Kidney glomerular epithelial cell (primary cell): ENCODE measurements around the gene BTG4.

Experiments
- DNase-seq: peaks from one replicate; lab custom pipeline; 2025; lab: John Stamatoyannopoulos, UW

The BTG4 gene

GRCh38 chr11:111512296-111513239 is at the start of gene BTG4:
TSS of gene BTG4 (minus strand) at chr11:111512386. CDS start at chr11:111498776, 13,610 bp downstream.
- no peak for DNase-seq

DNA sequence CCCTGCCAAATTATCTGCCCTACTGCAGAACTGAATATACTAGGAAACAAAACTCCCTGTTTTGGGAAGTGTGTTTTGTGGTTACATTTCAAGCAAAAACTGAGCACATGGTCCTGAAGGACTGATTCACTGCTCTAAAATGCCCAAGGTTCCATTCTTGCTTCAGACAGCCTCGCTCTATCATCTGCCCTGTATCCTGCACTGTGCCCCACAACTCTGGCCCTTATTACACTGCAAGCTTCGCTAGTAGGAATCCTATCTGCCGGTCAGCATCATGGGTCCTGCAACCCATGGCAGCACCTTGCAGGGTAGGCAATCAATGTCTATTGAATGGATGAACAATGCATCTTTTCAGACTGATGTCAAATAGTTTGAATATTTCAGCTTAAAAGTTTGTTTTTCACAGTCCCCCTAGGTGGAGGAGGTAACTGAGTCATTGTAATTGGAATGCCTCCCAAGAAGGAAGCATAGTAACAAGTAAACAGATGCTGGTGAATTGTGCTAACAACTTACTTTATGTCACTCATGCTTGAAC is 49.7 kb upstream of the BTG4 start:
- peak; percentile 73 for DNase-seq

DNA sequence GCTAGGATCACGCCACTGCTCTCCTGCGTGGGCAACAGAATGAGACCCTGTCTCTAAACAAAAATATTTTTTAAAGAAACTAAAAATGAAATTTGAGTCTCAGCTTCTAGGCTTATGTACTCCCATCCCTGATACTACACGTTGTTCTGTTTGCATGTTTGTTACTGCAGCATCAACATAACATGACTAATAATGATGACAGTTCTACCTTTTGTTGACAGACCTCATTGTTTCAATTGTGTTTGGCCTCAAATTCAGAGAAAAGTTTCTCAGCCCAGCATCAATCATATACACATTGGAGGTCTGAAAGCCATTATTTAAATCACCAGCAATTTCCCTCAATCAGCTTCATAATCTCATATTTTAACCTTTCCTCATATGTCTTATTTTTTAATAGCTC is 49.1 kb upstream of the BTG4 start:
- DNase-seq = no peak

DNA sequence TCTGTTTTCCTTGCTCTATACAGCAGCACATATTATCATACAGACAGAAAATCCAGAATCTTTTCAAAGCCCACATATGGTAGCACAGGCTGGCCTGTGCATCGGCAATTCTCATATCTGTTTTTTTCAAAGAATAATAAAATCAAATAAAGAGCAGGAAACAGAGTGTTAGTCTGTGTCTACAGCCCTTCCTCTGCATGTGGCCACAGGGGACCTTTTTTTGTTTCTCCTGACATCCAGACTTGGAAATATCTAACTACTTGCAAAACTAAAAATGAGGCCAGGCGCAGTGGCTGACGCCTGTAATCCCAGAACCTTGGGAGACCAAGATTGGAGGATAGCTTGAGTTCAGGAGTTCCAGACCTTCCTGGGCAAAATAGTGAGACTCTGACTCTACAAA is 48.6 kb upstream of the BTG4 start:
- no peak for DNase-seq

- no peak for DNase-seq
These were observed 47.7 kb upstream of the BTG4 start for GRCh38 chr11:111559800-111560464.

DNA sequence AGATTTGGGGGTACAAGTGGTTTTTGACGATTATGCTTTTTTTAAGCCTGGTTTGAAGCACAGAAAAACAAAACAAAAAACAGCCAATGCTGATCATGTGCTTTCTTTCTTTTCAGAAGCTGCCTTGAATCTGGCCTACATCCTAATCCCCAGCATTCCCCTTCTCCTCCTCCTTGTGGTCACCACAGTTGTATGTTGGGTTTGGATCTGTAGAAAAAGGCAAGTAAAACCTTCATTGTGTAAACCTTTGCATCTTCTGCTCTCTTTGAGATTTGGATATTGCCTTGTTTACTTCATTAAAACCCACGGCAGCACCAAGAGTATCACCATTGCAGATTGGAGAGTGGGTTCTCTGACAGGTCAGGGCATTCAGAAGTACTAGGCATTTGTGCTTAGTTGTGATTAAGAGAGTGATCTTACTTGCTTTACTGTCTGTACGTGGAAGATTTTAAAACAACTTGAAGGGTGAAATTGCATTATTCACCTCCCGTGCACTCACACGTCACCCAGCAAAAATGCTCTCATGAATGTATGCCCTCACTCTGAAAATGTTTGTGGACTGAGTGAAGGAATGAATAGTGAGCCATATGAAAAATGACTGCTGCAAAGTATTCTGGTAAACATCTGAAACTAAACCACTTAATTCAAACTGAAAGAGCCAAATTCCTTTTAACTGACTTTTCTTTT is 45.4 kb upstream of the BTG4 start:
- DNase-seq = peak; percentile 32

GRCh38 chr11:111555255-111555654 is 43.1 kb upstream of the BTG4 start:
- DNase-seq = no peak

- no peak for DNase-seq
These were observed 42.3 kb upstream of the BTG4 start for GRCh38 chr11:111554532-111554931.

DNA sequence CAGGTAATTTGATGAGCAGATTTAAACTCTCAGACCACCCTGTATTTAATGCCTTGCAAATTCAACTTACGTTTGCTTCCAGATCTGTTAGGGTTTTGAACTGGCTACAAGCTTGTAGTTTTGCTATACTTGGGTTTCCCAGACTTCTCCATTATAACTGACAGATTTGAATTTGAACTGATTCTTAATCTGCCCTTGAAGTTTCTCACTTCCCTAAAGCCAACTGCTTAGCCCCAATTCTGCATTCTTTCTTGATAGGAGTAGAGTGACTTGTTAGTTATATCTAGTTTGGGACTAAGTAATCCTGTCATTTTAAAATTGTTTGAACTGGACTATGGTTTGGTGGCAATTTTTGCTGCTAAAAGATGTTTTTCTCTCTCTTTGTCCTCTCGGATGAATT is 38.1 kb upstream of the BTG4 start:
- DNase-seq = no peak

DNA sequence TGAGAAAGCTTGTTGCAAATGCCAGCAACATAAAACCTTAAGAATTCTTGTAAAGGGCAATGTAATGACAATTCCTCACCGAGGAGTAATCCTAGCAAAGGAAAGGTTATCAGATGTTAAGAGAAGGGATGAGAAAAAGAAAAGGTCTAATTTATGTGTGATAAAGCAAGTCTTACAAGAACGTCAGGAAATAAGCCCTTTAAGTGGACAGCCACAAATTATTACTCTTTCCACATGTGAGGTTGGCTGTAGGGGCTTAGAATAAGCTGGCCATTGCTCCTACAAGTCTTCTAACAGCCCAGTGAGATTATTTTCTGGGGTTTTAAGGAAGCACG is 37.6 kb upstream of the BTG4 start:
- no peak for DNase-seq

DNA sequence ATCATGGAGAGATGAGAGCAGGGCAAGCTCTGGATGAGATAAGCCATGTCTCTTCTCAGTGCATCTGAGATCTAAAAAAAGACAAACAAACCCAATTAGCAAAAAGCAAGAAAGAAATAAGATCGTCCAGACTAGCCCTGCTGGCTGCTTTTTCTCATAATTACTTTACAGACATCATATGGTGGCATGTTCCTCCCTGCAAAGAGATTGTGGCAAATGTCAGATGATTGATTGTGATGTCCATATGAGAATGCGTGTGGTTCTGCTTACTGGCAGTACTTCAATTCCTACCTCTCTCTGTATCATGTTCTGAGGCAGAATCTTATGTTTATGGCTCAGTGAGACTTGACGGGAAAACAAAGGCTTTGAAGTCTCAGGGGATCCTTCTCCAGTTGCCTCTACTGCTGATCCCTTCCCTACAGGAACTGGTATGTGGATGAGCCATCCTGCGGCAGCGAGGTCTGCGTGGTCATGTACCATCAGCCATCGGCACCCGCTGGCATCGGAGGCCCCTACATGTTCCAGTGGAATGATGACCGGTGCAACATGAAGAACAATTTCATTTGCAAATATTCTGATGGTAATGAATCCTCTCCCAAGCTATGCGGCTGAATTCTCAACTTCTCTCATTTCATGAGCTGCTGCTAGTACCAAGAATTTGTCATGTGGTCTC is 37.1 kb upstream of the BTG4 start:
- no peak for DNase-seq

DNA sequence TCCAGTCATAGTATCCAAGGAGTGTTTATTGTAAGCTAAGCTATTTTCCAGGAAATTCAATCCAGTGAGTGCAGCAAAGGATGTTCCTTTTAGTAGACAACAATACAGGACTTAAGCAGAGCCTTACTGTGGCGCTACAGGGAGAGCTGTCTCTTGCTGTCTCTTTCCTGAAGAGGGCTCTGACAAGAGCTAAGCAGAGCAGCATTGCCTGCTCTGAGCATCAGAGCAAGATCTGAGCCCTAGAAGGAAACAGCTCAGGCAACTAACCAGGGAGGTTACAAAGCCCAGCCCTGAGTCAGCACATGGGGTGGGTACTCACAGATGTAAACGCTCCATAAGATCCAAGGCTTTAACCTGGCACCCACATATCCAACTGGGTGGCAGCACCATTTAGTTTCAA is 36.3 kb upstream of the BTG4 start:
- DNase-seq = no peak

DNA sequence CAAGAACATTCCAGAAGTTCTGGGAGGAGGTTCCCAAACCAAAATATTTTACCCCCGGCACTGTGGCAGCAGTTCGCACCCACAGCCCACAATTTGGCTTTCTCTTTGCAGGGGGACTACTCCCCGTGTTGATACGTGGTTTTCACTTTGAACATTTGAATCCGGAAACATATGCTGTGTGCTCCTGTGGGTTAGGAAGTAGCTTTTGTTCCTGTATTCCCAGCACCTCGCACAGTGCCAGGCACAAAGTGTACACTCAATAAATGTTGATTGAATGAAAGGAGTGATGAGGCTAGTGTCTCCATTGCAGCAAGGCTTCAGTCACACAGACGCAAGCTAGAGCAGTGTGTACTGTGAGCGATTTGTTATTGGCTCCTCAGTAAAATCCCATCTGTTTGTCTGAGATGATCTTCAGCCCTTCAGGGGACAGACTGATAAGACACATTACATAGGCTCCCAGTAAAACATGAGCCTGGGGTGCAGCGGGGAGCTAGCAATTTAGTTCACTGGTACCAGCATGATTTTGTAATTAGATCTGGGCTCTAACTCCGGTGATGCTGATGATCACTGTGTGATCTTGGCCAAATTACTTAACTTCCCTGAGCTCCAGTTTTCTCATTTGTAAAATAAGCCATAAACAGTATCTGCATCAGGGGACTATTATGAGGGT is 30.6 kb upstream of the BTG4 start:
- no peak for DNase-seq

- peak; percentile 53 for DNase-seq
These were observed 29.3 kb upstream of the BTG4 start for GRCh38 chr11:111541254-111542061.

DNA sequence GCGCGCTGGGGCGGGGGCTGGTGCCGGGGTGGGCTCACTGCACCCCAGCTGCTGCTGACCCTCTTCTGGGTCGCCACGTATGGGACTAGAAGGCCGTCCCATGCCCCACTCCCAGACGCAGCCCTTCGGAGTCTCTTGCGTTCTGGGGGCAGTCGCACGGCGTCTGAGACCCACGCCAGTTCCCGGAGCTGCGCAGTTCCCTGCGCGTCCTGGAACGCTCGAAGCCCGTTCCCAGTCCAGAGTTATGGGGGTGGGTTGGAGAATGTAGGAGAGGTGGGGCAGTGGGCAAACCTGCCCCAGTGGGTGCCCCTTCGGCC is 28.7 kb upstream of the BTG4 start:
- DNase-seq = no peak

DNA sequence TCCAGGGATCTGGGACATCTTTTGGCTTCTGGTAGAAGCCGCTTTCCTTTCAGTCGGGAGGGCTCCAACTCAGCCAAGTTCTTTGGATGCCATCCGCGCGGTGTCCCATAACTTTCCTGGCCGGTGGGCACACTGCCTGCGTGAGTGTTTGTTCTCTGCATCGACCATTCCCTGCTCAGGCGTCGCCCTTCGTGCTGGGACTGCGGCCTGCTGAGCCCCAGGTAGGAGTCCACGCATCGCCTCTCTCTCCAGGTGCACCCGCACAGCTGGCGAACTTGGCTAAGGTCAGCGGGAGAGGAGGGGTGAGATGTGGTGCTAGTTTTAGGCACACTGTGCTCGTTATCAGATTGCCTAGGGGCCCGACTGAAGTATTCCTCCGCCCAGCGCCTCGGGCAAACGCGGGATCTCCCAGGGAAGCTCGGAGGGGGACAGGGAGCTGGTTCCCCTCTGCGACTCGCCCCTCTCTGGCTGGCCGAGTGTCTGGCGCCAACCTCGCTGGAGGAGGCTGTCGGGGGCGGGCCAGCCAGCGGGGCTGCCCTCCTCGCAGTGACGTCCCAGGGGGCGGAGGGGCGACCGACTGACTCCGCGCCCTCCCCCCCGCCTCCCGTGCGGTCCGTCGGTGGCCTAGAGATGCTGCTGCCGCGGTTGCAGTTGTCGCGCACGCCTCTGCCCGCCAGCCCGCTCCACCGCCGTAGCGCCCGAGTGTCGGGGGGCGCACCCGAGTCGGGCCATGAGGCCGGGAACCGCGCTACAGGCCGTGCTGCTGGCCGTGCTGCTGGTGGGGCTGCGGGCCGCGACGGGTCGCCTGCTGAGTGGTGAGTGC is 28.1 kb upstream of the BTG4 start, which contains the start of gene LAYN:
Gene LAYN (plus strand): TSS at position 607 of the 823 bp plus-strand sequence. CDS start 124 bp downstream, at position 731.
- no peak for DNase-seq

DNA sequence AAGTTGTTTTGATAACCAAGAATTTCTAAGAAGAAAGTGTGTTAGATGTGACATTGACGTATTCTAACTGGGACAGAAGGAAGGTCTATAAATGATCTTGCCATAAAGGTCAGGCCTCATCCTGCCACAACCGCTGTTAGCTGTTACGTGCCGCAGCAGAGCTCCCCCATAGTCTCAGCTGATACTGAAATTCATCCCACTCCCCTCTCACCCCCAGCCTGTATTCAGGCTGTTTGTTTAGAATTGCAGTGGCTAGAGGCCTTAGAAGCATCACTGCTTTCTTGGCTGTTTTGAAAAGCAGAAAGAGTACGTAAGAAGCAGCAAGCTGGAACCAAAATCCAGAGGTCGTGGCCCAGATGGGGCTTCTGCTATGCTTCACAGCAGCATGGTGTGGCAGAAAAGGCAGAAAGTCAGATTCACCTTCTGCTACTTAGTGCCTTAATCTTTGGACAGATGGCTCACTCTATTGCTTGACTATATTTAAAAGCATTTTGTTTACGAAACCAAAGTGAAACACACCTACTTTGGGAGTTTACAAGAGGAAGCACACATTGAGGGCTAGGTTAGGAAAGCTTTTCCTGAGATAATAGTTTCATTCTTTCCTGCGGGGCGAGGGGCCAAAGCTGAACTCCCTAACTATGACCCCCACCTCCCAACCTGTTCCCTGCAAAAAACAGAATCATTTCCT is 27.4 kb upstream of the BTG4 start:
- no peak for DNase-seq

DNA sequence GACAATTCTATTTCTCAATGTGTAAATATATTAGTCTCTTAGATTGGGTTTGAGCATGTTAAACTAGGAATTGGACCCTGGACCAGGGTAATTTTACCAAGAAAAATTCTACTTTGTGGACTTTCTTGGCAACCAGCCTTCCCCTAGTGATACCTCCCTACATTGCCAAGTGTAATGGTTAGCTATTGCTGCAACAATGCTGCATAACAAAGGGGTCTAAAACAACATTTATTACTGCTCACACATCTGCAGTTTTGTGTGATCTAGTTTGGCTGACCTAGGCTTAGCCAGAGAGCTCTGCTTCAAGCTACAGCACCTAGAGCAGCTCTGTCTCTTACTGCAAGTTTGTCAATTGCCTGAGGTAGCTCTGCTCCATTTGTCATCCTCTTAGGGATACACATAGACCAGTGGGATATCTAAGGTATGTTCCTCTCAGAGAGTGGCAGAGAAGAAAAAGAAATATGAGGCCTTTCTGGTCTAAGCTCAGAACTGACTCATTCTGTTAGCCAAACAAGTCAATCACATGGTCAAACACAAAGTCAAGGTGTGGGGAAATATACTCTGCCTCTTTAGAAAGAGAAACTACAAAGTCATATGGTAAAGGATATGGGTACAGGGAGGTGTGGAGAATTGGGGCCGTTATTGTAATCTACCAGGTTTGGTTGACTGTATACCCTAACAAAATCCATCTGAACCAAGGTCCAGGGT is 26.4 kb upstream of the BTG4 start:
- peak; percentile 19 for DNase-seq
